Stimulated activated CD4-positive, alpha-beta T cell treated with anti-CD3 and anti-CD28 coated beads, TNF-alpha, amount 100 ng/mL, for 1 hour (primary cell): ENCODE measurements around the gene ZCCHC3.
"Not testable (repeated sequence)": the region's sequence is repeated elsewhere in the genome, so short reads cannot be mapped to it uniquely, and the experiment has no call there.

ENCODE experiments used
- DNase-seq, 3 donors: peaks; one replicate each; pipeline ENCODE4 v3.0.0-alpha.2; 2020; ENCODE audit warnings: low read depth in 3 of 3, low spot score in 1 of 3

The ZCCHC3 gene

GRCh38 chr20:297098-297924, at the start of gene ZCCHC3:
Gene ZCCHC3, plus strand, starts transcription at chr20:297570. Its CDS starts 17 bp downstream, at chr20:297587.
- DNase-seq = peak; percentile 48 to 68 (median 64)

- DNase-seq = no peak
Measured at GRCh38 chr20:251354-251753, 46.0 kb upstream of the ZCCHC3 start.

- no peak for DNase-seq
Measured at GRCh38 chr20:252801-253200, 44.6 kb upstream of the ZCCHC3 start.

GRCh38 chr20:253447-253846, 43.9 kb upstream of the ZCCHC3 start:
- DNase-seq = not testable (repeated sequence)

- no peak for DNase-seq
Measured at GRCh38 chr20:257419-257818, 40.0 kb upstream of the ZCCHC3 start, which contains the start of gene DEFB132. Gene DEFB132, plus strand, starts transcription at chr20:257724. Its CDS starts 55 bp downstream, at chr20:257779.

- DNase-seq = no peak
Measured at GRCh38 chr20:258269-258858, 39.0 kb upstream of the ZCCHC3 start.

- no peak for DNase-seq
Measured at GRCh38 chr20:258963-259362, 38.4 kb upstream of the ZCCHC3 start.

GRCh38 chr20:259981-260380, 37.4 kb upstream of the ZCCHC3 start:
- DNase-seq = no peak

- DNase-seq = no peak
Measured at GRCh38 chr20:263701-264100, 33.7 kb upstream of the ZCCHC3 start.

GRCh38 chr20:266596-267562, 30.5 kb upstream of the ZCCHC3 start:
- peak; percentile 73 to 91 (median 77) for DNase-seq

GRCh38 chr20:270517-270916, 26.9 kb upstream of the ZCCHC3 start:
- DNase-seq = no peak

- no peak for DNase-seq
Measured at GRCh38 chr20:271069-271468, 26.3 kb upstream of the ZCCHC3 start.

GRCh38 chr20:271528-271927, 25.8 kb upstream of the ZCCHC3 start:
- DNase-seq = no peak

GRCh38 chr20:272718-273117, 24.7 kb upstream of the ZCCHC3 start:
- no peak for DNase-seq

- DNase-seq = no peak
Measured at GRCh38 chr20:273884-274283, 23.5 kb upstream of the ZCCHC3 start.

GRCh38 chr20:275791-276190, 21.6 kb upstream of the ZCCHC3 start:
- no peak for DNase-seq

- DNase-seq = no peak
Measured at GRCh38 chr20:276620-277495, 20.5 kb upstream of the ZCCHC3 start.

GRCh38 chr20:277496-277781, 19.9 kb upstream of the ZCCHC3 start:
- no peak for DNase-seq

- no peak for DNase-seq
Measured at GRCh38 chr20:278181-278580, 19.2 kb upstream of the ZCCHC3 start.
